HG02763 (cell line): ENCODE data around the gene ZNF280A.
"Not testable (repeated sequence)": the region's sequence is repeated elsewhere in the genome, so short reads cannot be mapped to it uniquely, and the experiment has no call there.

Source experiments
- ATAC-seq: cut with Tn5 transposase; IDR thresholded peaks from one replicate; pipeline ENCODE4 v1.9.1; 2021; ENCODE audit warnings: mild to moderate bottlenecking, moderate library complexity; ENCODE audit not compliant: unreplicated experiment

The ZNF280A gene

DNA sequence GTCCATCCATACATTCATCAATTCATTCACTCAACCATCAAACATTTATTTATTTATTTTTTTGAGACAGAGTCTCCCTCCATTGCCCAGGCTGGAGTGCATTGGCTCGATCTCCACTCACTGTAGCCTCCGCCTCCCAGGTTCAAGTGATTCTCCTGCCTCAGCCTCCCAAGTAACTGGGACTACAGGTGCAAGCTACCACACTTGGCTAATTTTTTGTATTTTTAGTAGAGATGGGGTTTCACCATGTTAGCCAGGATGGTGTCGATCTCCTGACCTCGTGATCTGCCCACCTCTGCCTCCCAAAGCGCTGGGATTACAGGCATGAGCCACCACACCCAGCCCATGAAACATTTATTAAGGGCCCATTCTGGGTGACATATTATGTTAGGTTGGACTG, 49.0 kb downstream of the ZNF280A start:
- ATAC-seq = not testable (repeated sequence)

DNA sequence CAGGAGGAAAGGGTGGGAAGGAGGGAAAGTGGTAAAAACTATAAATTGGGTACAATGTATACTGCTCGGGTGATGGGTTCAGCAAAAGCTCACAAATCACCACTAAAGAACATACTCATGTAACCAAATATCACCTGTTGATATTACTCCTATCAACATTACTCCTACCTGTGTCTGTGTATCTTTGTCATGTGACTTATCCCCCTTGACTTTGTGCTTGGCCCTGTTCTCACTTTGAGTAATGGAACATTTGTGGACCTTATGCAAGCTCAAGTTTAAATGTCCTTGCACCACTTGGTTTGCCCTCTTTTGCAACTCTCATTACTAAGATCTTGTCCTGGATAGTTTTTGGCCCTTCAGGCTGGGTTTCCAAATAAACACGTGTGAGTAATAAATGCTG, 50.5 kb downstream of the ZNF280A start:
- no peak for ATAC-seq

GRCh38 chr22:22468794-22469469, 51.1 kb downstream of the ZNF280A start:
- ATAC-seq = not testable (repeated sequence)

DNA sequence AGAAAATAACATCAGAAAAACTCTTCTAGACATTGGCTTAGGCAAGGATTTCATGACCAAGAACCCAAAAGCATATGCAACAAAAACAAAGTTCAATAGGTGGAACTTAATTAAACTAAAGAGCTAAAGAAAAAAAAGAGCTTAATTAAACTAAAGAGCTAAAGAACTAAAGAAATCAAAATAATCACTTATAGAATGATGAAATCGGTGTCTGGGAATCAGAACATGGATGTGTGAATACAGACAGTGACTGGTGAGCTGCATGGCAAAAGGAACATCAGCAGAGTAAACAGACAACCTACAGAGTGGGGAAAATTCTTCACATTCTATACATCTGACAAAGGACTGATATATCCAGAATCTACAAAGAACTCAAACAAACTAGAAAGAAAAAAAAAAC, 53.0 kb downstream of the ZNF280A start:
- no peak for ATAC-seq

DNA sequence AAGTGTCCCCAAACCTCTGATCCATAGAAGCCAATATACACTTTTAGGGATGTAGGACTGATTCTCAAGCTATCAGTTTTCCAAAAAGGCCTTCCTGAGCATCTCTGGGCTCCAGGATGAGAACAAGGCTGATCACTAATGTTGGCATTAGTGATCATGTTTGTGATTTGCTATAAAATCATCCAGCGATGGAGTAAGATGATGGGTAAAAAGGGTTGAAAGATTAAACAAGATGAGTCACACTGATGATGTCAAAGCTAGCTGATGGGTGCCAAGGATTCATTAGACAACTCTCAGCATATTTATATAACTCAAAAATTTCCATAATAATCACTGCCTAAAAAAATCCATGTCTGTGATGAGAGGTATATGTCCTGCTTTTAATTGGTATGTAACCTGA, 54.3 kb downstream of the ZNF280A start:
- ATAC-seq = no peak

DNA sequence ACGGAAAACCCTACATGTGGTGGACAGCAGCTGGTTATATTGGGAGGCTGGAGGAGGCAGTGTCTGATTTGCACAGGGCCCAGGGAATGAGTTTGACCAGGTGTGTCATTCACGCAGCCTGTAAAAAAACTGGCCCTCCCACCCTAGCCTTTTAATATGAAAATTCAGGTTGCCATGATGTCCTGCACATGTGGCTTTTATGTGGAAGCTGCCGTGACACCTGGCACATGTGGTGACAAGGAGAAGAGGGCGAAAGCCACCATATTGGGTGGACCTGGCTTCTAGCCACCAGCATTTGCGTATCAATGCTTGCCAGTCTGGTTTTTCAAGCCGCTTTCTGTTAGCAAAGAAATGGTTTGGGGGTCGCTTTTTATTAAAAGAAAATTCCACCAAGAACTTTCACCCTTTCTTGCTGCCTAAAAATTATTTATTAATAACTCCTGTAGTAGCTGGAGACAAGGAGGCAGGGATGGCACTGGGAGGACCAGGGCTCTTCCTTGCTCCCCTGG, 54.9 kb downstream of the ZNF280A start:
- ATAC-seq = no peak

- no peak for ATAC-seq
These were observed 55.5 kb downstream of the ZNF280A start for GRCh38 chr22:22464541-22465054.

- no peak for ATAC-seq
These were observed 56.1 kb downstream of the ZNF280A start for GRCh38 chr22:22463855-22464540.
